Spinal cord (tissue), 10 donors: ENCODE results near the gene CD3E. TPM values are rescaled to one million over a fixed set of nuclear protein-coding genes. Genes with fewer than 3 reads are reported as not detected.

Source experiments
- DNase-seq, 6 donors: peaks; one replicate each; pipeline versions ENCODE4 v3.0.0 to v3.0.0-alpha.2; 2013 to 2015; ENCODE audit warnings: low spot score in 6 of 6, low read depth in 4 of 6
- H3K27ac ChIP-seq: one replicate; pipeline ENCODE4 v1.5.1; 2013; ENCODE audit warnings: low read depth, low read length, control low read depth
- H3K27me3 ChIP-seq: one replicate; pipeline ENCODE4 v1.6.1; 2013; ENCODE audit warnings: low read length; ENCODE audit not compliant: control insufficient read depth, insufficient read depth
- H3K36me3 ChIP-seq: one replicate; pipeline ENCODE4 v1.6.1; 2013; ENCODE audit warnings: low read length; ENCODE audit not compliant: control insufficient read depth, insufficient read depth
- H3K4me1 ChIP-seq: one replicate; pipeline ENCODE4 v1.6.1; 2013; ENCODE audit warnings: low read length; ENCODE audit not compliant: control insufficient read depth, insufficient read depth
- H3K4me3 ChIP-seq: one replicate; pipeline ENCODE4 v1.5.1; 2013; ENCODE audit warnings: low read depth, low read length, control low read depth
- H3K9me3 ChIP-seq: one replicate; pipeline ENCODE4 v1.6.1; 2013; ENCODE audit warnings: low read length; ENCODE audit not compliant: control insufficient read depth, insufficient read depth
- WGBS: methylation state at CpG from one replicate; pipeline ENCODE4 v1.1.5; 2013; ENCODE audit warnings: missing lambda C conversion rate; ENCODE audit not compliant: insufficient coverage; 5-methylcytosine and 5-hydroxymethylcytosine counted together
- long read RNA-seq, 4 donors: transcript quantifications; one replicate each; lab custom pipeline, GENCODE V29; 2026
- polyA plus RNA-seq, 2 donors: library from polyadenylated mRNA; unstranded; fragments of 120-200 nt; gene quantifications; one replicate each; pipeline ENCODE4 v1.2.1, GENCODE V29; 2013; ENCODE audit not compliant: insufficient read length in 2 of 2
- total RNA-seq, 2 donors: library from RNA; depleted of rRNA in 1 of 2; stranded (reverse); fragments of 120-200 nt in 1 of 2; fragments of >200 nt in 1 of 2; gene quantifications; one replicate each; pipeline versions ENCODE4 v1.2.3 to v1.2.4, GENCODE V29; 2013 to 2014
- donor health status: healthy.

Gene CD3E
- total RNA-seq (under 1 TPM in 1 of 2 donors, not detected in 1; 0.20 TPM), polyA plus RNA-seq (not detected)
- long read RNA-seq, donor 1, result 0 reads
- long read RNA-seq, donor 2, result 0 reads
- long read RNA-seq, donor 3, result 0 reads
- long read RNA-seq, donor 4, partial matches to known transcripts, result 0 of 1 reads
- long read RNA-seq, donor 4, other reads (novel, unspliced or antisense), result 0 of 1 reads

GRCh38 chr11:118304568-118305248, at the start of gene CD3E:
CD3E (plus strand) TSS chr11:118304730; CDS start chr11:118304953, 223 bp downstream.
- H3K27me3 ChIP-seq, result peaks cover 14% of the 10 kb centered on the region
- no peaks in the 10 kb centered on the region for H3K36me3 ChIP-seq
- no peak within 1 kb of the TSS for H3K27ac ChIP-seq
- 70% methylated on average over 5 of the region's 8 CpGs for WGBS
- DNase-seq, result no peak
- no peaks in the 10 kb centered on the region for H3K4me1 ChIP-seq
- H3K4me3 ChIP-seq, result no peak within 1 kb of the TSS
- H3K9me3 ChIP-seq, result no peaks in the 10 kb centered on the region

- Histone ChIP-seq H3K4me3 (no peak overlapping the region), H3K27me3 (peaks cover 34% of the 10 kb centered on the region), H3K36me3 (no peaks in the 10 kb centered on the region), H3K9me3 (no peaks in the 10 kb centered on the region), H3K27ac (no peak overlapping the region), H3K4me1 (no peaks in the 10 kb centered on the region)
- DNase-seq, result no peak
- no CpG with 5 or more reads among the region's 1 CpG for WGBS
These were observed 46.1 kb upstream of the CD3E start for GRCh38 chr11:118258410-118258809.

GRCh38 chr11:118259138-118259537, 45.4 kb upstream of the CD3E start:
- H3K9me3 ChIP-seq, result no peaks in the 10 kb centered on the region
- no peak for DNase-seq
- no peaks in the 10 kb centered on the region for H3K36me3 ChIP-seq
- no peak overlapping the region for H3K4me3 ChIP-seq
- peaks cover 42% of the 10 kb centered on the region for H3K27me3 ChIP-seq
- no peak overlapping the region for H3K27ac ChIP-seq
- WGBS, result 100% methylated on average over 1 of the region's 1 CpG
- H3K4me1 ChIP-seq, result peaks cover 2% of the 10 kb centered on the region

GRCh38 chr11:118260353-118260752, 44.2 kb upstream of the CD3E start:
- no peaks in the 10 kb centered on the region for H3K9me3 ChIP-seq
- H3K4me3 ChIP-seq, result no peak overlapping the region
- H3K36me3 ChIP-seq, result no peaks in the 10 kb centered on the region
- H3K4me1 ChIP-seq, result peaks cover 3% of the 10 kb centered on the region
- 83% methylated on average over 2 of the region's 3 CpGs for WGBS
- DNase-seq, result no peak
- H3K27me3 ChIP-seq, result peaks cover 53% of the 10 kb centered on the region
- H3K27ac ChIP-seq, result no peak overlapping the region

GRCh38 chr11:118263112-118263511, 41.4 kb upstream of the CD3E start:
- DNase-seq, result no peak
- no peak overlapping the region for H3K27ac ChIP-seq
- peak overlapping the region; percentile 39 for H3K4me3 ChIP-seq
- no peaks in the 10 kb centered on the region for H3K9me3 ChIP-seq
- H3K36me3 ChIP-seq, result no peaks in the 10 kb centered on the region
- peaks cover 3% of the 10 kb centered on the region for H3K4me1 ChIP-seq
- 80% methylated on average over 1 of the region's 4 CpGs for WGBS
- H3K27me3 ChIP-seq, result peaks cover 69% of the 10 kb centered on the region

- peak within 1 kb of the TSS; percentile 21 for H3K27ac ChIP-seq
- DNase-seq, result peak in 1 of 6 donors; percentile 46
These were observed 40.6 kb upstream of the CD3E start, which contains the start of gene MPZL2 for GRCh38 chr11:118263695-118264568. MPZL2 (minus strand) TSS chr11:118264297; CDS start chr11:118264153, 144 bp downstream.

GRCh38 chr11:118264569-118265465, 39.7 kb upstream of the CD3E start:
- Histone ChIP-seq H3K9me3 (no peaks in the 10 kb centered on the region), H3K4me3 (peak overlapping the region; percentile 39), H3K27me3 (peaks cover 79% of the 10 kb centered on the region), H3K36me3 (no peaks in the 10 kb centered on the region), H3K4me1 (peaks cover 3% of the 10 kb centered on the region), H3K27ac (peak overlapping the region; percentile 21)
- WGBS, result 23% methylated on average over 10 of the region's 13 CpGs
- DNase-seq, result no peak

More at GRCh38 chr11:118263695-118264568, 40.6 kb upstream of the CD3E start, which contains the start of gene MPZL2:
- Histone ChIP-seq H3K36me3 (no peaks in the 10 kb centered on the region), H3K4me1 (peaks cover 3% of the 10 kb centered on the region), H3K27me3 (peaks cover 73% of the 10 kb centered on the region), H3K4me3 (peak within 1 kb of the TSS; percentile 39), H3K9me3 (no peaks in the 10 kb centered on the region)
- WGBS, result 5% methylated on average over 19 of the region's 19 CpGs

GRCh38 chr11:118265954-118266353, 38.6 kb upstream of the CD3E start:
- H3K36me3 ChIP-seq, result no peaks in the 10 kb centered on the region
- no CpG with 5 or more reads among the region's 1 CpG for WGBS
- peak in 1 of 6 donors; percentile 25 for DNase-seq
- H3K4me1 ChIP-seq, result peaks cover 3% of the 10 kb centered on the region
- H3K27ac ChIP-seq, result no peak overlapping the region
- H3K4me3 ChIP-seq, result no peak overlapping the region
- no peaks in the 10 kb centered on the region for H3K9me3 ChIP-seq
- peaks cover 74% of the 10 kb centered on the region for H3K27me3 ChIP-seq

GRCh38 chr11:118267486-118267885, 37.0 kb upstream of the CD3E start:
- H3K9me3 ChIP-seq, result no peaks in the 10 kb centered on the region
- H3K27me3 ChIP-seq, result peaks cover 59% of the 10 kb centered on the region
- no peaks in the 10 kb centered on the region for H3K36me3 ChIP-seq
- H3K27ac ChIP-seq, result no peak overlapping the region
- peaks cover 3% of the 10 kb centered on the region for H3K4me1 ChIP-seq
- no peak overlapping the region for H3K4me3 ChIP-seq
- no peak for DNase-seq
- no CpG with 5 or more reads among the region's 4 CpGs for WGBS
